GM19438 (cell line): ENCODE data around the gene PTPRK.
"Not testable (repeated sequence)": the region's sequence is repeated elsewhere in the genome, so short reads cannot be mapped to it uniquely, and the experiment has no call there.

Experiments used
- ATAC-seq: cut with Tn5 transposase; IDR thresholded peaks from one replicate; pipeline ENCODE4 v1.9.1; 2021; ENCODE audit warnings: low read depth; ENCODE audit not compliant: unreplicated experiment

The PTPRK gene

DNA sequence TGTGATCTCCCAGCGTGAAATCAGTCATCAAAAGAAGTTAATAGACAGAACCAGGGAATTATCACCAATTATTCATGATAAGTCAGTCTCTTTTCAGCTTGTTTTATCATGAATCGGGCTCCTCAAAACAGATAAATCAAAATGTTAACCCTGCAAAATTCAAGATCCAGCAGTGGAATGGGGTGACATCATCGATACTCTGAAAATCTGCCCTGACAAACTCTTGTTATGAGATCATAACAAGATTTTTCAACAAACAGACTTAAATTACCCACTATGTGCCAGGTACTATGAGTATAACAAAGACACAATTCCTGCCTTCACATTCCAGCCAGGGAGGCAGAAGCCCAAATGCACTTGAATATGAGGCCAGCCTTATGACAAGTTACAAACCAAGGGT, 64.4 kb downstream of the PTPRK start:
- no peak for ATAC-seq

DNA sequence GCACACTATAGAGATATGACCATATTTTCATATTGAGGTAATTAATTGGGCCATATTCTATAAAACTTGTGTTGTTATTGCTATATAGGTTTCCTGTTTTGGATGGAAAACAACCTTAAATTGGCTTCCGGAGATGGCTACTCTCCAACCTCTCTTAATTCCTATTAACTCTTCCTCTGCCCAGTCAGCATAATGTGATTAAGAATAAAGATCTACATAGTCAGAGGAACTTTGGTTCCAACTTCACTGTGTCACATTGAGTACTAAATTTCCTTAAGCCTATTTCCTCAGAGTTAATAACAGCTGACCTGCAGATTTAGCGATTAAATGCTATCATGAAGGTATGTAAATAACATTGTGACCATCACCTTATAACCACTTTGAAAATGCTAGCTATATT, 67.7 kb downstream of the PTPRK start:
- no peak for ATAC-seq

DNA sequence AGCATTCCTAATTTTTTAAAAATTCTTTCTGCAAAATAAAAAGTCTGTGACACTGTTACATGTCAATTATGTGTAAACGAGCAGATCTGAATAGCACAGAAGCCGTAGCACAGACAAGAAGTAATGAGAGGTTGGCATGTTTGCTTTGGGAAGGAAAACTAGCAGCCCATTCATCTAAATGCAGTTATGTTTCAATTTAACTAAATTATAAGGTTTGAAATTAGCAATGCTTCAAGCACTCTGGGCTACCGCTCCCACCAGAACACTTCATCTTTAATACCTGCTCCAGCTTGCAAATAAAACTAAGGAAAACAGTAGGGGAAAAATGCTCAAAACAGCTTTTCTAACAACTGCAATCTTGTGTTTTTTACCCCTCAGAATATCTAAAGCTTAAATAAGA, 73.9 kb downstream of the PTPRK start:
- no peak for ATAC-seq

DNA sequence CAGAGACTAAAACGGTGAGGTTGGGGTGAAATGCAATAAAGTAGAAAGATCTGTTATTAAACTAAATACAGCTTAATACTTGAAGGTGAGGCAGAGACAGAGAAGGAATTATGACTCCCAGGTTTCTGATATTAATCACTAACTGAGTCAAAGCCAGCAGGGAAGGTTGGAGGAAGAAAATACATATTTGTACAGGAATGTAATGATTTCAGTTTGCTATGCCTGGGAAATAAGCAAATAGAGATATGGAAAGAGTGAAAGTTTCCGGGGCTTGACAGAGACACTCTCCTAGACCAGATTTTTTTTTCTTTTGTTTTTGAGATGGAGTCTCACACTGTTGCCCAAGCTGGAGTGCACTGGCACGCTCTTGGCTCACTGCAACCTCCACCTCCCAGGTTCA, 76.8 kb downstream of the PTPRK start:
- ATAC-seq = no peak

DNA sequence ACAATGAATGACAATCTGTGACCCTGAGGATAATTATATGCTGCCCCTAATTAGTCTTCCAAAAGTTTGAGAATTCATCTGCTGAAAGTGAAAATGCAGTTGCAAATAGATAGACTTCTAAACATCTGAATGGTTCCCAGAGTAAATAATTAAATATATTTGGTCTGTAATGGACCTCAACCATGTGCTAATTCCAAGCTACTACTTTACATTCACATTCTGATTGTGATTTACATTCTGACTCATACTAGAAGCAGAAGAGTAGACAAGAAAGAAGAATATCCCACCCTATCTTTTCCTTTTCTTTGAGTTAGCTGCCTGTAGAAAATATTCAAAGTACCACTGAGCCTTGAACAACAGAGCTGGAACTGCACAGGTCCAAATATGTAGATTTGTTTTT, 80.8 kb downstream of the PTPRK start:
- no peak for ATAC-seq

DNA sequence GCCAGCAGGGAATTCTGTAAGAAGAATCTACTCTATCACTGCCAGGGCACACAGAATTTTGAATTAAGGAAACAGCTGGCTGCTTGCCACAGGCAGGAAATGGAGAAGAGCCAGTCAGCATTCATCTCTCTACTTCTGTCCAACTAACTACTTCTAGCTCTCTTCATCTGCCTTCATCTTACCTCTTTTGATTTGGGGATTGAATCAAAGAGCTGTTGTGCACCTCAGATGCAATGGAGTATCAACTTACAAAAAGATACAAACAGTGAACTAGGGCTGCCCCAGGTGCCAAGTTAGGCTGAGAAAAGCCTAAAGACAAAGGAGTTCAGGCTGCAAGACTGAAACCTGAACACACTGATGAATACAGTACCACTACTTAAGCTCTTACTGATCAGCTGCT, 82.0 kb downstream of the PTPRK start:
- ATAC-seq = no peak

DNA sequence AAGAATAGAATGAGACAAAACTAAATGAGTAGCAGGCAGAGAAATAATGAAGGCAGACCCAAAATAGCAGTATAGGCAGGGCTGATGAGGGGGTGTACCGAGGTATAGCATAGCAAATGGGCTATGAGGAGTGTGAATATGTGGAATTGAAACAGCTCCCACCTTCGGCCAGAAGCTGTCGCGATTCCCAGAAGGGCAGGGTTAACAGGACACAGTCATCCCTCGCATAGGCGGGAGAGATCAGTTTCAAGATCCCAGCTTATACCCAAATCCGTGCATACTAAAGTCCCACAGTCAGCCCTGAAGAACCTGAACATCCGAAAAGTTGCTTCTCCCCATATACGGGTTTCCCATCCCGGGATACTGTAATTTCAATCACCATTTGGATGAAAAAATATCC, 82.7 kb downstream of the PTPRK start:
- ATAC-seq = no peak

DNA sequence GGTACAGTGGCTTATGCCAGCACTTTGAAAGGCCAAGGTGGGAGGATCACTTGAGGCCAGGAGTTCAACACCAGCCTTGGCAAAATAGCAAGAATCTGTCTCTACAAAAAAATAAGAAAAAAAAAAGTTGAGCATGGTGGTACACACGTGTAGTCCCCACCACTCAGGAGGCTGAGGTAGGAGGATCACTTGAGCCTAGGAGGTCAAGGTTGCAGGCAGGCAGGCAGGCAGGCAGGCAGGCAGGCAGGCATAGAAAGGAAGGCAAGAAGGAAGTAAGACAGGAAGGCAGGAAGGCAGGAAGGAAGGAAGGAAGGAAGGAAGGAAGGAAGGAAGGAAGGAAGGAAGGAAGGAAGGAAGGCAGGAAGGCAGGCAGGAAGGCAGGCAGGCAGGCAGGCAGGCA, 85.6 kb downstream of the PTPRK start:
- ATAC-seq = not testable (repeated sequence)

DNA sequence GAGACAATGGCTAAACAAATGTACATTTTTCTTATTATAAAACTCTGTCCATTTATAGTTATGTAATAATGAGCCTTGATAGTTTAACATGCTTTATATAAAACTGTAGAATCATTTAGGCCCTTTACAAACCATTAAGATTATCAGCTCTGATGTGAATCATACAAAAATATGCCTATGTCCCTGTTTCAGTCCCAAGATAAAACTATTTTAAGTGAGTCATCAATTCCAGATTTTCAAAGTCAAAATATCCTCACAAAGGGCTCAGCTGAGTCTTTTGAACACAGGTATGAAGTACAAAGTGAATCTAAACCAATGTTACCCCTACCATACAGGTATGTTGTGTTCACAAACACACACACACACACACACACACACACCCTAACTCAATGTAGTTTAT, 88.0 kb downstream of the PTPRK start:
- no peak for ATAC-seq

DNA sequence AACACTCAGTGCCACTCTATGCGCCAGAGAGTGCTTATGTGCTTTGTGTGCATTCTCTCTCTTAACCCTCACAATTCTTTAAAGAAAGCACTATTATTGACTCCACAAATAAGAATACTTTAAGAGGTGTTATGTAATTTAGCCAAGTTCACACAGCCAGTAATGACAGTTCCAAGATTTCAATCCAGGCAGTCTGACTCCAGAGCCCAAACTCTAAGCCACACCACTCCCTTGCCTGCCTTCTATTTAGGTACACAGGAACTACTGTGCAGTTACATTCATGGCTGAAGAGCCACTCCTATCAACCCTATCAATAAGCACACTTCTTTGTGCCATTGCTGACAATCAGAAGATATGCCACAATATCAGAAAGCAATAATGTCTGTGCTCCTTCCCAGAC, 93.3 kb downstream of the PTPRK start:
- ATAC-seq = no peak

DNA sequence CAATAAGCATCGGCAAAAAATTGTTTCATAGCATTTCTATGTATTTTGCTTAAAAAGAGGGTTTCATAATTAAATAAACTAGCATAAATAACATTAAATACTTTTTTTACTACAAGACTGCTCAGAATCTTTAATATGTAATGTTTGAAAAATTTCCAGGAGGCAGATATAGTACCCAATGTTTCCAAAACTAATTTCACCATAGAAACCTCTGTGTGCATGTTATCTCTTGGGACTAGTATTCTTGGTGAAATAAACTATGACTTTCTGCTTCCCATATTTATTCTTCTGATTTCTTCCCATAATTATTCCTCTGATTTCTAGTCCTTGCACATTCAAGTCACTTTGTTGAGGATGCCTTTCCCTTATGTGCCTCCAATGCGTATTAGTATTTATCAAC, 94.5 kb downstream of the PTPRK start:
- no peak for ATAC-seq

DNA sequence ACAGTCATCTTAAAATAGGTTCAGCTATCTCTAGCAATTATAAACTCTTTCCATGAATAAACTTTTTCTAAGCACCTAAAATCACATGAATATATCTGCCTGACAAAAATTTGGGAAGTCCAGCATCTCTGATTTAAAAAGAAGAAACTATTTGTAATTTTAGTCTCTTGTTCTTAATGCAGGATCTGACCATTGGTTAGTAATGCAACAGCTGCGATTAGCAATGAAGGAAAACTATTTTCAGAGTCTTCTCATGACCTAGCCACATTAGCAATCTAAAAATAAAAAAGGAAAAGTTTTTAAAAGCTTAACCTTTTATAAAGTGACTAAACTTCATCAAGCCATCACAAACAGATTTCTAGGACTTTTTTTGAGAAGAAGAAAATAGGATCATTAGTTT, 97.5 kb downstream of the PTPRK start:
- ATAC-seq = no peak

DNA sequence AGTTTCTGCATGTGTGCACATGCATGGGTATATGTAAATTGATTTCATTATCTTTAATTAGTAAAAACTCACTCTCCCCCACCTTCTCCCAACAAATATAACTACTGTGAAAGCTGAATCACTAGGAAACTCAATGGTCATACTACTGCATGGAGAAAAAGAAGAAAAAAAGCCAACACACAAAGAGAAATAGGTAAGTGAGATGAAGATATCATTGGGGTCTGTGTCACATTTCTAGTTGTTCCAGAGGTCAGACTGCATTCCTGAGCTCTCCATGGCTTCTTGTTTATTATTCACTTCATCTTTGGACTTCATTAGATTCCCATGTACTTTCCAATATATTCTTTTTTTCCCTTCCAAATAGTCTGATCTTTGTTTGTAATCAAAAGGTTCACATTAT, 98.2 kb downstream of the PTPRK start:
- ATAC-seq = no peak

DNA sequence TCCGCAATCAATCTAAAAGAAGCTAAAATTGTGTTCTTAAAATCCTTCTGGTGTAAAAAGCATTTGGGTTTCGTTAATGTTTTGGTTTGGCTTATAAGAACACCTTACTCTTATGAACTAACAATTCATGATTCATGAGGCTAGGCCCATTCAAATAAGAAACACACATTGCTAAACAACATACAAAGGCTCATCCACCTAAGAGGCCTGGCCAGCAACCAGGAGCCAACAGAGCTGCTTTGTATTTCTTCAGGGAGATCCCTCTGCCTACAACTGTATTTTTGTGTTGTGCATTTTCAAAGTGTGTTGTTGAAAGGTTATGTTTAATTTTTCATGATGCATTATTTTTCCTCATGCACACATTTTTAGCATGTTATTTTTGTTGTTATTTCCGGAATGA, 98.6 kb downstream of the PTPRK start:
- no peak for ATAC-seq

DNA sequence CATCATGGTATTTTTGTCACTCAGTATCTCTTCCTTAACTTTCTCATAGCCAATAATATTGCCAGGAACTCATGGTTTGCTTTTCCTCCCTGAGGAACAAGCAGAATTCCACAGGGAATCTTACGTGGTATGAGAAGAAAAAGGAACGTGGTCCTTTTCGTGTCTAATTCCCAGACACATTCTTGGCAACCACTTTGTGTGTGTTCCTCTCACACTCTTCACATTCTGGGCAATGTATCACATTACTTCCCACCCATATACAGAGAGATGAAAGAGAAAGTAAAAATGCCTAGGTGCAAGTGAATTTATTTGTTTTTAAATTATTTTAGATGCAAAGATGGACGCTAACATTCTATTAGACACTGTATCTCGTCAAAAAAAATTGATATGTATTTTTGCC, 102.7 kb downstream of the PTPRK start:
- ATAC-seq = no peak

DNA sequence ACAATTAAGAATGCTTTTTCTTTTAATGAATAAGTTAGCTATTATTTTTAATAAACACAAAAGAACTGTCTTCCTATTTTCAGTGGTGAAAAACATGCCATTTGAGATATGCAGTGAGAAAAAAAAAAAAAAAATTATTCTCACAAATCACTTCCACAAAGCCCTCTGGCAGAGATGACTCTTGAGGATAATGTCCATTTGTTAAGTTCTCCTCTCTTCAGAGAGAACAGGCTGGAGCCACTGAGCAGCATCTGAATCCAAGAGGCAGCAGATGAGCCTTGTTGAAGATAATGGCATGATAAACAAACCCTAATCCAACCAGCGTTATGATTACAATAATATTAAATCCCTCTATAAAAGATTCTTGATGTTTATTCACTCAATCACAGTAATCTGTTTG, 105.0 kb downstream of the PTPRK start:
- no peak for ATAC-seq

DNA sequence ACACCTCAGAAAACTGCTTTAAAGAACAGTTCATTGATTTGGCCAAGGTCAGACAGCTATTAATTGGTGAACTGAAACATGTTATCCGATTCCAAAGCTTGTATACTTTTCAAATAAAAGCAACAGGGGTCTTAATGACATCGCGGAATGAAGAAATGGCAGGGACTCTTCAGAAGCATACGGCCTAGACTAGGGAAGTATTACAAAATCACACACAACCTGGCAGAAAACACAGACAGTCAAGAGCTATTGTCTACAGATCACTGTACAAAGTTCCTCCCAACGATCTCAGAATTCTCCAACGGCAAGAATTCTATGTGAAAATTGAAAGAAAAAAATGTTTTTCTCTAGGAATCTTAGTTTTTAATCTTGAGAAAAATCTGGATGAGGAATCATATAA, 105.5 kb downstream of the PTPRK start:
- no peak for ATAC-seq

DNA sequence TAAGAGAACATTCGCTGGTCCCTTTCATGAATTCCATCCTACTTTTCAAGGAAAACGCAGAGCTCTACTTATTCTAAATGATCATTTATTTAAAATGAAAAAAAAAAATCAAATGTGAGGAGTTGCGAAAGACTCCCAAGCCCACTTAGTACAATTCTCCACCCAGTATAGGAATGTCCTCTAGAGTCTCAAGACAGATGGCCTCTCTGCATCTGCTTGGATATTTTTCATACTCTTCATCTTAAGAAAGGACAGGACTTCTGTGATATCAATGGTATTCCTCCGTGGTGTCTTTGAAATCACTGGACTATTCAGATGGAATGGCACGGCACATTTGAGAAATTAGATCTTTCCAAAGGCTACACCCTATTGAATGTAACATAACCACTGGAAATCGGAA, 107.1 kb downstream of the PTPRK start:
- ATAC-seq = no peak

DNA sequence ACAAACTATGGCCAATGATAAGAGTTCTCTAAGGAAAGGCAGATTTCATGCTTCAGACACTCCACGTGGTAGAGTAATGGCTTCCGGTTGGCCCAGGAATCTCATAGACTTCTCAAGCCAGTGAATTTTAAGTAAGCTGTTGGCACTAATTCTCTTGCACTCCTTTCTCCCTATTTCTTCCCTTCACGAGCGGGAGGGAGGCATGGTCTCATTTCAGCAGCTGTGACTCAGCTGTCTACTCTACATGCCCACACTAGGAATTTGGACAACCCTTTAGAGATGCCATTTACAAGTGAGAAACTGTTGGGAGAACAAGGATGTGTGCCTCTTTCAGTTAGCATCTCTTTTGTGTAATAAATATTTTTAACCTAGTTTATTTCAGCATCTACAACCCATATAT, 107.7 kb downstream of the PTPRK start:
- no peak for ATAC-seq

DNA sequence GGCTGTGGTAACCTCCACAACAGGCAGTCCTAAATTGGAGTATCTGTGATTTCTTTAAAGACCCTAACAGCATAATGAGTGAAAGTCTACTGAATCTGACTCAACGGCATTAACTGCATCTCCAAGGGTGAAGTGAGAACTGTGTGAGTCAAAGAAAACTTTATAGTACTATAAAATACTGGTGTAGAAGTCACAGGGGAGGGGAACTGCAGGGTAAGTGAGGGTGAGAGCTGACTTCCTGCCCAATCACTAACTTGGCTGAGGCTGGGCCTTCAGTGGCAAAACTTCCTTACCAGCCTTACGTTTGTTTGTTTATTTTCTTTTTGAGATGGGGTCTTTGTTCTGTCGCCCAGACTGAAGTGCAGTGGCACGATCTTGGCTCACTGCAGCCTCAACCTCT, 109.8 kb downstream of the PTPRK start:
- no peak for ATAC-seq

DNA sequence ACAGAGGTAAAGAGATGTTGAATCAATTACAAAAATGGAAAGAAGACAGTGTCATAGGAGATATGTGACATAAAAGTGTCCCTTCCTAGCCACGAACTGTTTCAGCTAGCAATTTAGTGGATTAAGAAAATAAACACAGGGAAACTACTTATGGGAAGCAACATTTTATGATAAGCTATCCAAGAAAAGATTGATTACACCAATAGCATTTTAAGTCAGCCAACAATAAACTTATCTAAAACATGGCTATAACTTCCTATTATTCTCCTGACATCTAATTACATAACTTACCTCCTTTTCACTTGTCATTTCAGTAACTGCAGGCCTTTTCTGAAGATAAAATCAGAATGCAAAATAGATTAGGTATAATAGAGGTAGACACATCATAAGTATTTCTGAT, 111.4 kb downstream of the PTPRK start:
- no peak for ATAC-seq

DNA sequence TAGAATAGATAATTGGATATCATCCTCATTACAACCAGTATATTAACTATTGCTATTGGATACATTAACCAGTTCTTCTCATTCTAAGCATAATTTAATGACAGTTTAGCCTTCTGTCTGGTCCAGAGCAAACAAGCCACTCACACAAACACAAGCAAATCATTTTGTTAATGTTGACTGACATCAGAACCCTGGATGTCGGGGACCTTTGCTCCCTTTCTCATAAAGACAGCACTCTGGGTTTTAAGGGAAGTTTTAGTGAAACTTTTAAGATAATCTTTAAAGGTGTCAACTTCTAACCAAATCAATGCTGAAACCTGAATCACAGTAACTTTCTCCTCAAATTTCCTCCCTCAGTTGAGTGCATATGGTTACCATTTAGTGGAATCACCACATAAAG, 113.9 kb downstream of the PTPRK start:
- no peak for ATAC-seq

DNA sequence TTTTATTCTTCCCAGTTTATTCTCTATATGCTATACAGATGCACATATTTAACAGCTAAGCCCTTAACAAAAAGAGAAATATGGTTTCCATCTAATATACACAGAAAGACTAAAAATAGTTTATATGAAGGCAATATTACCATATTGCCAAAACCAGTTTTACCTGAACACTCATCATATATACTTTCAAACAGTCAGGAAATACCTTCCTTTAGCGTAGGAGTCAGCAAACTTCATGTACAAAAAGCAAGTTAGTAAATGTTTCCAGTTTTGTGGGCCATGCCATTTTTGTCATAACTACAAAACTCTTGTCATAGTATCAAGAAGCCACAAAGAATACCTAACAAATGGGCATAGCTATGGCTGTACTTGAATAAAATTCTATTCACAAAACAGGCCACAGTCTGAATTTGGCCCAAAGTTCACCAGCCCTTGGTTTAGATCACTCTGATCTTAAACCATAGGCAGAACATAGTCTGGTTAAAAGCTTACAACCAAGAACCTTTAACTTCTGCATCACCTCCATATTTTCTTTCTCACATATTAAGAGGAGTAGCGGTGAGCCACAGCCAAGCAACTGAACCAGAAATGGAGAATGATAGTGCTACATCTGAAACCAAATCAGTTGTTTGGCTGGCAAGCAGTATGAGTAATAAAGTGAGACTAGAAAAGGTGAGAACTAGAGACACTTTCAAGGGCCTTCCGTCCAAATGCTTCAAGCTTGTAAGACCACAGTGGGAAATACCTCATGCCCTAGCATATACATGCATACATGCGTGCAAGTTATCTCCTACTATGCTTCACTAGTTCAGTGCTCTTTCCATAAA, 116.6 kb downstream of the PTPRK start:
- no peak for ATAC-seq
